Lung (tissue), 12 donors: Measurements from ENCODE around the gene COG6. TPM values are rescaled to one million over a fixed set of nuclear protein-coding genes. Genes with fewer than 3 reads are reported as not detected.
A peak's percentile ranks its signal among the peaks of the same experiment; 100 is the strongest.

Source experiments
- ATAC-seq: fragments of 200-7000 bp; cut with Tn5 transposase; one replicate; pipeline ENCODE4 v1.9.1; 2020; ENCODE audit warnings: moderate number of reproducible peaks; ENCODE audit not compliant: insufficient read depth, low FRiP score
- DNase-seq, 3 donors: peaks; one replicate each; pipeline ENCODE4 v3.0.0-alpha.2; 2013 to 2017
- H3K27ac ChIP-seq, 2 donors: one replicate each; pipeline ENCODE4 v1.5.1; 2013; ENCODE audit warnings: mild to moderate bottlenecking in 2 of 2, moderate library complexity in 2 of 2, control low read depth in 1 of 2, inconsistent platforms in 1 of 2, low read depth in 1 of 2, low read length in 1 of 2
- H3K27me3 ChIP-seq, 3 donors: one replicate each; pipeline ENCODE4 v1.5.1; 2013; ENCODE audit warnings: low read length in 2 of 3; ENCODE audit not compliant: control insufficient read depth in 3 of 3, insufficient read depth in 3 of 3
- H3K36me3 ChIP-seq, 4 donors: one replicate each; pipeline ENCODE4 v1.5.1; 2013; ENCODE audit warnings: low read length in 4 of 4, mild to moderate bottlenecking in 1 of 4, moderate library complexity in 1 of 4; ENCODE audit not compliant: control insufficient read depth in 4 of 4, insufficient read depth in 4 of 4
- H3K4me1 ChIP-seq, 5 donors: one replicate each; pipeline ENCODE4 v1.5.1; 2013; ENCODE audit warnings: low read length in 5 of 5, mild to moderate bottlenecking in 2 of 5, moderate library complexity in 1 of 5; ENCODE audit not compliant: control insufficient read depth in 5 of 5, insufficient read depth in 5 of 5
- H3K4me3 ChIP-seq: one replicate; pipeline ENCODE4 v1.5.1; 2013; ENCODE audit warnings: mild to moderate bottlenecking, control low read depth, moderate library complexity
- H3K9ac ChIP-seq, 2 donors: one replicate each; pipeline ENCODE4 v1.5.1; 2013; ENCODE audit warnings: low read length in 2 of 2, control low read depth in 1 of 2; ENCODE audit not compliant: insufficient read depth in 1 of 2
- H3K9me3 ChIP-seq, 4 donors: one replicate each; pipeline ENCODE4 v1.5.1; 2013; ENCODE audit warnings: low read length in 3 of 4, mild to moderate bottlenecking in 1 of 4, moderate library complexity in 1 of 4; ENCODE audit not compliant: control insufficient read depth in 4 of 4, insufficient read depth in 3 of 4
- CTCF ChIP-seq: IDR thresholded peaks from 2 replicates; pipeline ENCODE4 v1.5.1; 2012; ENCODE audit warnings: mild to moderate bottlenecking; ENCODE audit errors: control extremely low read depth, extremely low read depth
- WGBS, 2 donors: extraction: QIAGEN DNeasy Blood & Tissue Kit; methylation state at CpG; one replicate each; pipeline ENCODE4 v1.1.7; 2013; 5-methylcytosine and 5-hydroxymethylcytosine counted together
- polyA plus RNA-seq, 2 donors: library from polyadenylated mRNA; stranded (reverse); fragments of 200-250 nt; gene quantifications; one replicate each; pipeline ENCODE4 v1.2.1, GENCODE V29; 2013
- total RNA-seq, 2 donors: library from RNA; depleted of rRNA in 1 of 2; stranded (reverse); fragments of >200 nt in 1 of 2; gene quantifications; one replicate each; pipeline ENCODE4 v1.2.1, GENCODE V29; 2014 to 2021
- donor health status: control.
- donor health status: control.
- donor health status: Bipolar disorder and iron deficiency.
- donor health status: healthy.
- donor health status: DM: yes; HTN: yes; CAD: no.

COG6 gene
- total and polyA plus RNA-seq, 4 donors, result 7.0 to 66.1 (median 17.8) TPM

GRCh38 chr13:39656325-39656677, 839 bp downstream of the COG6 start:
- ATAC-seq (no peak), DNase-seq (no peak)
- WGBS, 2 donors, result 16% methylated on average over 7 of the region's 7 CpGs
- no peaks in the 10 kb centered on the region for H3K27me3 ChIP-seq
- peaks cover 0 to 16% (median 2%) of the 10 kb centered on the region in 5 donors for H3K4me1 ChIP-seq
- TF ChIP-seq CTCF, result no peak
- peak overlapping the region; percentile 95 for H3K4me3 ChIP-seq
- peak overlapping the region; percentile 51 to 88 for H3K9ac ChIP-seq
- H3K9me3 ChIP-seq, result no peaks in the 10 kb centered on the region
- H3K27ac ChIP-seq, result no peak overlapping the region
- H3K36me3 ChIP-seq, result peaks cover 0 to 10% (median 4%) of the 10 kb centered on the region in 4 donors

- ATAC-seq (no peak), DNase-seq (no peak)
- TF ChIP-seq CTCF, result no peak
- Histone ChIP-seq H3K27ac (no peak overlapping the region), H3K27me3 (no peaks in the 10 kb centered on the region), H3K9ac (no peak overlapping the region), H3K36me3 (peaks cover 0 to 20% (median 11%) of the 10 kb centered on the region in 4 donors), H3K4me3 (no peak overlapping the region), H3K9me3 (no peaks in the 10 kb centered on the region), H3K4me1 (no peaks in the 10 kb centered on the region)
- 92 to 96% methylated on average over 1 of the region's 1 CpG for WGBS, 2 donors
Observed at GRCh38 chr13:39663508-39663907, 8.0 kb downstream of the COG6 start.

GRCh38 chr13:39663958-39664357, 8.5 kb downstream of the COG6 start:
- no peaks in the 10 kb centered on the region for H3K9me3 ChIP-seq
- no peaks in the 10 kb centered on the region for H3K27me3 ChIP-seq
- WGBS, 2 donors, result 47 to 98% methylated on average over 2 of the region's 2 CpGs
- DNase-seq, result no peak
- no peak for TF ChIP-seq CTCF
- no peak overlapping the region for H3K9ac ChIP-seq
- H3K4me3 ChIP-seq, result no peak overlapping the region
- H3K27ac ChIP-seq, result no peak overlapping the region
- no peaks in the 10 kb centered on the region for H3K4me1 ChIP-seq
- no peak for ATAC-seq
- H3K36me3 ChIP-seq, result peaks cover 0 to 20% (median 11%) of the 10 kb centered on the region in 4 donors

GRCh38 chr13:39665763-39666162, 10.3 kb downstream of the COG6 start:
- Histone ChIP-seq H3K4me3 (no peak overlapping the region), H3K27me3 (no peaks in the 10 kb centered on the region), H3K9ac (no peak overlapping the region), H3K4me1 (no peaks in the 10 kb centered on the region), H3K9me3 (no peaks in the 10 kb centered on the region), H3K36me3 (peaks cover 0 to 14% (median 7%) of the 10 kb centered on the region in 4 donors), H3K27ac (no peak overlapping the region)
- DNase-seq (no peak), ATAC-seq (no peak)
- 84 to 97% methylated on average over 1 of the region's 1 CpG for WGBS, 2 donors
- no peak for TF ChIP-seq CTCF
